GM21381 (cell line): ENCODE data around the gene RAB11B.
"Not testable (repeated sequence)": the region's sequence is repeated elsewhere in the genome, so short reads cannot be mapped to it uniquely, and the experiment has no call there.

ENCODE experiments used
- ATAC-seq: cut with Tn5 transposase; IDR thresholded peaks from one replicate; pipeline ENCODE4 v1.9.1; 2021; ENCODE audit warnings: mild to moderate bottlenecking, moderate library complexity; ENCODE audit not compliant: unreplicated experiment

Gene RAB11B

DNA sequence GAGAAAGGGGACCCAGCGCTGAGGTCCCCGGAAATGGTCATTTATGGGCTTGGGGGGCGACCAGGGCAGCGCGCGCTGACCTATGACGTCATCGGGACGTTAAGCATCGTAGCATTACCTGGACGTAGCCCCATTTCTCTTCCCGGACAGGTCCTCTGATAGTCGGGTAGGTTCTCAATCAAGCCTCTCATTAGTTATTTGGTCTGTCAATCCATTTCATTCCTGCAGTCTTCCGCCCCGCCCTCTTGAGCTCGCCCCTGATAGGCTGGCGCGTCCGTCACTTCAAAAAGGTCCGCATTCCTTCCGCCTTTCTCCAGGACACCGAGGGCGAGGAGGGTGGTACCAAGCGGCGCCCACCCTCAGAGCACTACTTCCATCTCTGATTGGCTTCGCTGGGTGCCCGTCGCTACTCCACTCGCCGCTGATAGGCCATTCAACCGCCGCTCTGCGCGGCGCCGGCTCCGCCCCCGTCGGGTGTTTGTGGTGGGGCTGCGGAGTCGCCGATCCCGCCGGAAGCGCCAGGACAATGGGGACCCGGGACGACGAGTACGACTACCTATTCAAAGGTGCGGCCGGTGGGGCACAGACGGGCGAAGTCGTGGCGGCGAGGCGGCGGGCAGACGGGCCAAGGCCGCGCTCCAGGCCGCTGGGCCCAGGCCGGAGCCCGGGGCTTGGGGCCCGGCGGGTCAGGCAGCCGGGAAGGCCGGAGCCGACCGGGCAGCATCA is at the start of gene RAB11B:
Gene RAB11B (plus strand): TSS at position 470 of the 726 bp plus-strand sequence. CDS start 57 bp downstream, at position 527.
- ATAC-seq, result peak; percentile 84

DNA sequence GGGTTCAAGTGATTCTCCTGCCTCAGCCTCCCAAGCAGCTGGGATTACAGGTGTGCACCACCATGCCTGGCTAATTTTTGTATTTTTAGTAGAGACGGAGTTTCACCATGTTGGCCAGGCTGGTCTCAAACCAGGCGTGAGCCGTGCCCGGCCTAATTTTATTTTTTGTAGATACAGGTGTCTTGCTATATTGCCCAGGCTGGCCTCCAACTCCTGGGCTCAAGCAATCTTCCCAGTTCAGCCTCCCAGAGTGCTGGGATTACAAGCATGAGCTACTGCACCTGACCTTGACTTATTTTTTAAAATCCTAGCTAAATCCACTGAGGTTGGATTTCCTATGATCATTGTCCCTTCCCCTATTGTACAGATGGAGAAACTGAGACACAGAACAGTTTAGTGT is 48.7 kb upstream of the RAB11B start:
- ATAC-seq, result not testable (repeated sequence)

DNA sequence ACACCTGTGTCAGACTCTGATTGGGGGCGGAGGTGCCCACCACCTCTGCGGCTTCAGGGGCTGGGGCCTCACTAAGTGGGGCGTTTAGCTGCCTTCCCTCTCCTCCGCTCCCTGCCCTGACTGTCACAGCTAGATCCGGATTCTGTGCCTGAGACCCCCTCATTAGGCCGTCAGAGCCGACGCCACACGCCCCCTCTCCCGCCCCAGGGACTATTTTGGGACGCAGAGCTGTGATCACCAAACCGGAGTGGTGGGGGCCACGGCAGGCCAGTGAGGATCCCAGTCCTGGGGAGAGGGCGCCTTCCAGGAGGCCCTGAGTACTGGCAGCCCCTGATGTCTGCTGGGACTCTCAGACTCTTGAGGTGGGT is 47.9 kb upstream of the RAB11B start:
- no peak for ATAC-seq

DNA sequence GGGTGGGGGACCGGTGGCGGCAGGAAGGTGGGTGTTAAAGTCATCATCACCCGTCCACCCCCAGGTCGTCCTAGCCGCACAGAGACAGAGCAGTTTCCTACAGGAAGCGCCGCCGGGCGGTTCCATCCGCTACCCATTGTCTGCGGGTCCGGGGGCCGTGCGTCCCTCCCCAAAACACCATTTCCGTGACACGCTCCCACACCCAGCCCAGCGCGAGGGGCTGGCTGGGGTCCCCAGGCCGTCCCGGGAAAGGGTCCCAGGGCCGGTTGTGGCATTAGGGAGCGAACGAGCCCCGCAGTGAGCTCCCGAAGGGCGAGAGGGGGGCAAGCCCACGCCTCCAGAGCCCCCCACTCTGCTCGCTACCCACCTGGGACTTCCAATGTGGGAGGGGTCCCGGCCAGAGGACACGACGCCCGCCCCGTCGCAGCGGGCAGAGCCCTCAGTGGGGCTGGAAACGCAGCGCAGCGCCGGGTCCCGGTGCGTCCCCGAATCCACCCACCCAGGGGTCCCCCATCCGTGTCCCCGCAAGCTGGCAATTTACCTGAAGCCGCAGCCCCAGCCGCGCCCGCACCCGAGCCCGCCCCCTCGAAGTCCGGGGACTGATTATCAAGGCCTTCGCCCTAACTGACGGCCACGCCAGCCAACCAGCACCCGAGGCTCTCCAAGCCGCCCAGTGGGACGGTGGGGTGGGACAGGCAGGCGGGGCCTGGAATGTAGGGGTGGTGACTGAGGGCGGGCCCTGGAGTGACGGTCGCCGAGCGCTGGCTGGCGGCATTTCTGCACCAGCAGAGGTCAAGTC is 47.3 kb upstream of the RAB11B start, which contains the start of gene KANK3:
Gene KANK3 (minus strand): TSS at position 579 of the 799 bp plus-strand sequence. CDS start 5,434 bp downstream, outside the sequence.
- peak; percentile 97 for ATAC-seq

DNA sequence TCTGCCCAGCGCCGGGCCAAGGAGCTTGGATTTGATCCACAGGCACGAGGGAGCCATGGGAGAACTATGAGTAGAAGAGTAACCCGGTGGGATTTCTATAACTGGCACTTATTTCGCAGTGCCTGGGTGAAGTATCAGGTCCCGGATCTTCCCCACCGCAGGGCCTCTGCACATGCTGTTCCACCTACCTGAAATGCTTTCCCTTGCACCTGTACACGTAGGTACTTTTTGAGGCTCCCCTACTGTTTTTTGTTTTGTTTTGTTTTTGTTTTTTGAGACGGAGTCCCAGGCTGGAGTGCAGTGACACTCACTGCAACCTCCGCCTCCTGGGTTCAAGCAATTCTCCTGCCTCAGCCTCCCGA is 46.7 kb upstream of the RAB11B start:
- no peak for ATAC-seq

DNA sequence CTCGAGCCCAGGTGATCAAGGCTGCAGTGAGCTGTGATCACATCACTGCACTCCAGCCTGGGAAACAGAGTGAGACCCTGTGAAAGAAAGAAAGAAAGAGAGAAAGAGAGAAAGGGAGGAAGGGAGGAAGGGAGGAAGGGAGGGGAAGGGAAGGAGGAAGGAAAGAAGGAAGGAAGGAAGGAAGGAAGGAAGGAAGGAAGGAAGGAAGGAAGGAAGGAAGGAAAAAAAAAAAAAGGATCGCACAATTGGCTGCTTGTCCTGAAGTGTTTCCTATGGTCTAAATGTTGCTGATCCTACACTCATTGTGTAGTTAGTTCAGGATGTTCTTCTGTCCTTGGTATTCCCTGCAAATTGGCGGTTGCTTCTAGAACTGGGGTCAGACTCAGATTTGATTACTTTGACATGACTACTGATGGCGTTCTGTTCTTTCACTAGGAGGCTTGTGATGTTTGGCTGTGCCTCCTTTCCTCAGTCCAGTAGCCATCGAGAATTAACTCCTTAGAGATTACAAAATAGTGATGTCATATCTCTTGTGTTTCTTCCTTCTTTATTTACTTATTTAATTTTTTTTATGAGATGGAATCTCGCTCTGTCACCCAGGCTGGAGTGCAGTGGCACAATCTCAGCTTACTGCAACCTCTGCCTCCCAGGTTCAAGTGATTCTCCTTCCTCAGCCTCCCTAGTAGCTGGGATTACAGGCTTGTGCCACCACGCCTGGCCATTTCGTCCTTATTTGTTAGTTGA is 40.4 kb upstream of the RAB11B start:
- not testable (repeated sequence) for ATAC-seq

DNA sequence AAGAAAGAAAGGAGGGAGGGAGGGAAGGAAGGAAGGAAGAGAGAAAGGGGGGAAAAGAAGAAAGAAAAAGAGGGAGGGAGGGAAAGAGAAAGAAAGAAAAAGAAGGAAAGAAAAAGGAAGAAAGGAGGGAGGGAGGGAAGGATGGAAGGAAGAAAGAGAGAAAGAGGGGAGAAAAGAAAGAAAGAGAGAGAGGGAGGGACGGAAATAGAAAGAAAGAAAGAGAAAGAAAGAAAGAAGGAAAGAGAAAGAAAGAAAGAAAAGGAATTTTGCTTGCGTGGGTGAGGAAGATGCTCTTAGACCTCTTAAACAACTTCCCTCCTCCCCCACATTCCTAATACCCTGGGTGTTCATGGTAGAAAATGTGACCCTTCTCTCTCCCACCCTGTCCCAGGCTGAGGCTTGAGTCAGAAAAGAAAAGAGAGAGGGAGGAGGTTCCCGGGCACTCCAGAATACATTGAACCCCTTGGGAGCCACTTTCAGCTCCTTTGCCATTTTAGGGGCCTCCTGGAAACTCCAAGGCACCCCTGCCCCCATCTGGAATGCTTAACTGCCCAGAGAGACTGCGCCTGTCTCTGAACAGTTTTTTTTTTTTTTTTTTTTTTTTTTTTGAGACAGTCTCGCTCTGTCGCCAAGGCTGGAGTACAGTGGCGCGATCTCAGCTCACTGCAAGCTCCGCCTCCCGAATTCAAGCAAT is 37.9 kb upstream of the RAB11B start:
- no peak for ATAC-seq

DNA sequence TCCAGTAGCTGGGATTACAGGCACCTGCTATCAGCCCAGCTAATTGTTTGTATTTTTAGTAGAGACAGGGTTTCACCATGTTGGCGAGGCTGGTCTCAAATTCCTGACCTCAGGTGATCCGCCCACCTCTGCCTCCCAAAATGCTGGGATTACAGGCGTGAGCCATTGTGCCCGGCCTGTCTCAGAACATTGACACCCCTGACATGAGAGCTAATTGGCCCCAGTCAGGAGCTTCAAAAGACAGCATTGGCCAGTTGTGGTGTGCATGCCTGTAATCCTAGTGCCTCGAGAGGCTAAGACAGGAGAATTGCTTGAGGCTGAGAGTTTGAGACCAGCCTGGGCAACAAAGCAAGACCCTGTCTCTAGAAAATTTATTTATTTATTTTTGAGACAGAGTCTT is 37.3 kb upstream of the RAB11B start:
- not testable (repeated sequence) for ATAC-seq

DNA sequence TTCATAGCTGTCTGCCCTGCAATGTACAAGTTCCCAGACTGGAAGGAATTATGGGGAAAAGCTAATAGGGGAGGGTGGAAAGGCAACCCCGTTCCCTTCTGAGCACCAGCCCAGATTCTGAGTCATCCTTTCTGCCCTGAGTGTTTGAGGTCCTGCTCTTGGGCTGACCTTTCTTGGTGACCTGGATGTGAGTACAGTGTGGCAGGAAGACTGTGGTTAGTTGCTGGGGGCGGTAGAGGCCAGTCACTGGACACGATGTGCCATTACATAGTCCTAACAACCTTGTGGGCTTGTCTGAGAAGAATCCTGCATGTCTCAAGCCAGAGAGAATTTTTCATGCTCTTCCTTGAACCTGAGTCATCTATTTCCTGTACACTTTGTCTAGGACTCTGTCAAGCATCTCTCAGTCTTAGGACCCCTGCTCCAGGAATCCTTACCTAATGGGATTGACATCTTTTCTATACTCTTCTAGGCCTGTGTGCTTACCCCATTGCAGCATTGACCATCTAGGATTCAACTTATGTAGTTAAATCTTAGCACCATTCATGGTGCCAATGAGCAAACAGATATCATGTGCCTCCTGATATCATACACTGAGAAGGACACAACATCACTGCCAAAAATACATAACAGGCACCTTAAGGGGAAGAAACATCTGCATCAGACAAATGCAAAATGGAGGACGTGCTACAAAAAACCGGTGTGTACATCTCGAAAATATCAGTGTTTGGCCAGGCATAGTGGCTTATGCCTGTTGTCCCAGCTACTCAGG is 34.3 kb upstream of the RAB11B start:
- ATAC-seq, result no peak

DNA sequence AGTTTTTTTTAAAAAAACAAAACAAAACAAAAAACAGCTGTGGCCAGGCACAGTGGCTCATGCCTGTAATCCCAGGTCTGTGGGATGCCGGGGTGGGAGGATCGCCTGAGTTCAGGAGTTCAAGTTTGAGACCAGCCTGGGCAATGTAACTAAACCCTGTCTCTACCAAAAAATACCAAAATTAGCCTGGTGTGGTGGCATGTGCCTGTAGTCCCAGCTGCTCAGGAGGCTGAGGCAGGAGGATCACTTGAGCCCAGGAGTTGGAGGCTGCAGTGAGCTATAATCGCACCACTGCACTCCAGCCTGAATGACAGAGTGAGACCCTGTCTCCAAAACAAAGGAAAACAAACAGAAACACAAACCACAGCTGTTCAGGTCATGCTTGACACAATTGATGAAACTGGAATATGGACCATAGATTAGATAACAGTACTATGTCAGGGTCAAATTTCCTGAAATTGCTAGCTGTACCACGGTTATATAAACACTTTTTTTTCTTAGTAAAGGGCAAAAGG is 33.1 kb upstream of the RAB11B start:
- ATAC-seq, result no peak

DNA sequence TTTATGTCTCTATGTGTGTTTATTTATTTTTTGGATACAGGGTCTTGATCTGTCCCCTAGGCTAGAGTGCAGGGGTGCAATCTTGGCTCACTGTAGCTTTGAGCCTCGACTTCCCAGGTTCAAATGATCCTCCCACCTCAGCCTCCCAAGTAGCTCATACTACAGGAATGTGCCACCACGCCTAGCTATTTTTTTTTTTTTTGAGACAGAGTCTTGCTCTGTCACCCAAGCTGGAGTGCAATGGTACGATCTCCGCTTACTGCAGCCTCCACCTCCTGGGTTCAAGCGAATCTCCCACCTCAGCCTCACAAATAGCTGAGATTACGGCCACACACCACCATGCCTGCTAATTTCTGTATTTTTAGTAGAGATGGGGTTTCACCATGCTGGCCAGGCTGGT is 31.2 kb upstream of the RAB11B start:
- no peak for ATAC-seq

DNA sequence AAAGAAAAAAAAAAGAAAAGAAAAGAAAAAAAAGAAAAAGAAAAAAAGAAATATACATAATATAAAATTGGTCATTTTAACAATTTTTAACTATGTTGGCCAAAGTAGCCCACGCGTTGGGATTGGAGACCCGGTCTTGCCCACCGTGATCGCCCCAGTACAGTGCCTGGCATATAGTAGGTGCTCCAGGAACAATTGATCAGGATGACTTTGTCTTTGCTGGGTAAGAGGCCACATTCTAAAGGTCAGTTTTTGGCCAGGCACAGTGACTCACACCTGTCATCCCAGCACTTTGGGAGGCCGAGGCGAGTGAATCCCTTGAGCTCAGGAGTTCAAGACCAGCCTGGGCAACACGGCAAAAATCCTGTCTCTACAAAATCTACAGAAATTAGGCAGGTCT is 30.0 kb upstream of the RAB11B start:
- no peak for ATAC-seq

DNA sequence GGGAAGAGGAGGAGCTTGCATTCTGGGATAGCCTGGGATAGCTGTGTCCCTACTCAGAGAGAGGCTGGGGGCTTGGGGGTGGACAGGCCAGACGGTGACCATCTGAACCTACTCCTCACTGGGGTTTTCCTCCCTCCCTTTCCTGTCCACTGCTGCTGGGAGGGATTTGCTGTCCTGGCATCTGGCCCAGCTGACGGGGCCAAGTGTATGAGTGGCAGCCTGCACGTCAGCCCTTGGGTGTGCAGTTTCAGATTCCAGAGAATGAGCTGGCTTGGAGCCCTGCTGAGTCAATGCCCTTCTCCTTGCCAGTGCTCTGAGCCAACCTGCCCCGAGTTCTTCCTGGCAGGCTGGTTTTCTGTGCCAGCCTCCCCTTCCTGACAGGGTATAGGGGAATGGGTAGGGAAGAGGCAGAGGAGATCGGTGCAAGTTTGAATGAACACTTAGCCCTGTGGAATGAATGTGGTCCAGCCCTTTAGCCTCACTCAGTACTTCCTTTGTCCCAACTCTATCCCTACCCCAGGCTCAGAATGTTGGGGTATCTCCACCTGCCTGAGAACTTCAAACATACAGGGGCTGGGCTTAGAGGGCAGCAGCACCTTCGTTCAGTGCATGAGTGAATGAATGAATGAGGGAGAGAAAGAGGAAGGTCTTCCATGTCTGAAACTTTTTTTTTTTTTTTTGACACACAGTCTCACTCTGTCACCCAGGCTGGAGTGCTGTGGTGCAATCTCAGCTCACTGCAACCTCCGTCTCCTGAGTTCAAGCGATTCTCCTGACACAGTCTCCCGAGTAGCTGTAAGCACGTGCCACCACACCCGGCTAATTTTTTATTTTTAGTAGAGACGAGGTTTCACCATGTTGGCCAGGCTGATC is 28.0 kb upstream of the RAB11B start:
- no peak for ATAC-seq

DNA sequence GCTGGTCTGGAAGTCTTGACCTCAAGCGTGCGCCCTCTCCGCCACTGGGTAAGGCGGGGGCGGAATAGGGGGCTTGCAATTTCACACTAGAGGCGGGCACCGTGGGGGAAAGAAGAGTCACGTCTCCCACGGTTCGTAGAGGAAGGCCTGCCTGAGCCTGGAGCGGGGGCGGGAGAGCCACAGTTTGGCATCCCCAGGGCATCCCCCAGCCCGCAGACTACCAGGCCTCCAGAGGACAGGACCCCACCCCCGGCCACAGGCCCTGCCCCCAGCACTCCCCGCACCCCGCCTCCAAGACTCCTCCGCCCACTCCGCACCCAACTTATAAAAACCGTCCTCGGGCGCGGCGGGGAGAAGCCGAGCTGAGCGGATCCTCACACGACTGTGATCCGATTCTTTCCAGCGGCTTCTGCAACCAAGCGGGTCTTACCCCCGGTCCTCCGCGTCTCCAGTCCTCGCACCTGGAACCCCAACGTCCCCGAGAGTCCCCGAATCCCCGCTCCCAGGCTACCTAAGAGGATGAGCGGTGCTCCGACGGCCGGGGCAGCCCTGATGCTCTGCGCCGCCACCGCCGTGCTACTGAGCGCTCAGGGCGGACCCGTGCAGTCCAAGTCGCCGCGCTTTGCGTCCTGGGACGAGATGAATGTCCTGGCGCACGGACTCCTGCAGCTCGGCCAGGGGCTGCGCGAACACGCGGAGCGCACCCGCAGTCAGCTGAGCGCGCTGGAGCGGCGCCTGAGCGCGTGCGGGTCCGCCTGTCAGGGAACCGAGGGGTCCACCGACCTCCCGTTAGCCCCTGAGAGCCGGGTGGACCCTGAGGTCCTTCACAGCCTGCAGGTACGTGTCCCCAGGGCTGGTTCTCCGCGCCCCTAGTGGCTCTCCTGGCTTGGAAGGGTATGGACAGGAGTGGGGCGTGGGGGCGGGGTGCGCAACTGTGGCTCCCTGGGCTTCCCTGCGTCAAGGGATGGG is 26.1 kb upstream of the RAB11B start, which contains the start of gene ANGPTL4:
Gene ANGPTL4 (plus strand): TSS at position 353 of the 969 bp plus-strand sequence. CDS start 167 bp downstream, at position 520.
- ATAC-seq, result no peak

DNA sequence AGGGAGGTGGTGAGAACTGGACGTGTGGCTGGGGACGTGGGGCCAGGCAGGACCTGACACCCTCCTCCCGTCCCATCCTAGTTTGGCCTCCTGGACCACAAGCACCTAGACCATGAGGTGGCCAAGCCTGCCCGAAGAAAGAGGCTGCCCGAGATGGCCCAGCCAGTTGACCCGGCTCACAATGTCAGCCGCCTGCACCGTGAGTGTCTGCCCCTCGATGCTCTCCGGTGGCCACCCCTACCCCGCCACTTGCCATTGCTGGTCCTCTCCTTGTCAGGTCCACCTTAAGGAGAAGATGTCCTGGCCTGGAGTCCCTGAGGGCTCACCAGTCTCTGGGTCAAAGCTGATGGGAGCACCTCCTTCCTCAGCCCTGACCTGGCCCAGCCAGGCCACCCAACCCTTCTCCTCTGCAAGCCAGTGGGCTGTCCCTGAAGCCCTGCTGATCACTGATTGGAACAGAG is 24.0 kb upstream of the RAB11B start:
- no peak for ATAC-seq

DNA sequence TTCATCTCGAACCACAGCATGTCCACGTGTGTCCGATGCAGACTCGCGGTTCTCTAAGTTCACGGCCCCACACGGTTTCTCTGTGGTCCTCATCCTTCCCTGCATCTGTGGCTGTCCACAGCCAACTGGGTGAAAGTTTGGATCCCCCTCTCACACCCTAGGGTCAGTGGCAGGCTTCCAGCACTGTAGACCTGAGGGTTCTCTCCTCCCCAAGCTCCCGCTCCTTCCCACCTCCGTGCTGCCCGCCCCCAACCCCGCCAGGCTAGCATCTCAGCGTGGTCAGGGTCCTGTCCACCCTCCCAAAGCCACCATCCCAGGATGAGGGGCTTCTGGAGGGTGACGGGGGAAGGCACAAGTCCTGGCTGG is 23.2 kb upstream of the RAB11B start:
- no peak for ATAC-seq

DNA sequence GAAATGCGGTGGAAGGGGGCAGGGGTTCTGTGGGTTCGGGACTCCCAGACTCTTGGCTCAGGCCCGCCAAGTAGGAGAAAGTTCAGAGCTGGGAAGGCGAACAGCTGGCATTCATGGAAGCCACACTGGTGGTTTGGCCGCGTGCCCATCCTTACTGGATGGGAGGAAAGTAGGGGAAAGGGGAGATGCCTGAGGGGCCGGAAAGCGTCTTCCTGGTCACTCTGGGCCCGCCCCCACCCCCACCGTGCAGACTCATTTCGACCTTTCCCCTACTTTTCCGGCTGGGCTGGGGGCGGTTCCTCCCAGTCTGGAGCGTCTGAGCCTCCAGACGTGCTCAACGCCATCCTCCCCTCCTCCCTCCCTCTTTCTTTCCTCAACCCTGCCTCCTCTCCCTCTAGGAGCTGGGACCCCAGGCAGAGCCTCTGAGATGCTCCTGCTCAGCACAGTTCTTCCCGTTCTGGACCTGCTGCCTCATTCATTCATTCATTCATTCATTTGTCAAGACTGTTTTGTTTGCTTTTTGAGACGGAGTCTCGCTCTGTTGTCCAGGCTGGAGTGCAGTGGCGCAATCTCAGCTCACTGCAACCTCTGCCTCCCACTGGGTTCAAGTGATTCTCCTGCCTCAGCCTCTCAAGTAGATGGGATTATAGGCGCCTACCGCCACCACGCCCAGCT is 22.7 kb upstream of the RAB11B start:
- no peak for ATAC-seq
